ENCODE measurements around the gene CPHXL. TPM values are rescaled to one million over a fixed set of nuclear protein-coding genes. Genes with fewer than 3 reads are reported as not detected.

Gene CPHXL
- total and polyA plus RNA-seq, 2 of the 4 experiments (the other 2 are of a cell fraction) = not detected

GRCh38 chr16:75714661-75715060 is 11.6 kb downstream of the CPHXL start:
- dilution Hi-C loops (cut with HindIII; ENCODE audit: low sequenced_read_pairs, unreplicated experiment) (no loop called here), in situ Hi-C loops (cut with MboI; ENCODE audit: low sequenced_read_pairs) (no loop called here), intact Hi-C loops (cut with micrococcal nuclease) (no loop called here)
- Histone ChIP-seq H3K4ac (ENCODE audit: low read depth, low read length) (no peak overlapping the region), H3K9me1 (ENCODE audit: insufficient read depth, low read length) (no peaks in the 10 kb centered on the region), H2AK9ac (replicated peaks; ENCODE audit: low read depth, low read length, poor library complexity) (no peak overlapping the region), H3K27ac (ENCODE audit: insufficient read depth, low read length) (no peak overlapping the region), H3K9me3 (ENCODE audit: control insufficient read depth, insufficient read depth, low read length) (peaks cover 6% of the 10 kb centered on the region; the same call in 1 of the 2 replicates), H3K4me1 (ENCODE audit: control insufficient read depth, insufficient read depth, low read length) (no peaks in the 10 kb centered on the region), H3K14ac (replicated peaks; ENCODE audit: low read depth, low read length) (no peak overlapping the region), H2BK15ac (ENCODE audit: low read depth, low read length) (no peak overlapping the region), H4K5ac (ENCODE audit: low read depth, low read length) (no peak overlapping the region), H3K18ac (ENCODE audit: low read depth, low read length) (no peak overlapping the region), H3K4me2 (ENCODE audit: low read depth, low read length) (no peak overlapping the region), H4K91ac (ENCODE audit: insufficient read depth, low read depth, low read length) (no peak overlapping the region), H3K36me3 (ENCODE audit: control insufficient read depth, insufficient read depth, low read length) (no peaks in the 10 kb centered on the region), H4K20me1 (ENCODE audit: insufficient read depth, low read length) (no peaks in the 10 kb centered on the region), H2AFZ (replicated peaks; ENCODE audit: low read length, poor library complexity) (no peak overlapping the region), H3K4me3 (ENCODE audit: insufficient read depth, low read depth, low read length) (no peak overlapping the region), H3K23ac (ENCODE audit: low read depth, low read length) (no peak overlapping the region), H3K79me1 (ENCODE audit: low read depth in 1 of 2, low read length in 2 of 2) (no peaks in the 10 kb centered on the region), H2BK120ac (ENCODE audit: low read depth, low read length) (no peak overlapping the region), H2BK20ac (ENCODE audit: low read depth, low read length) (no peak overlapping the region), H2AK5ac (ENCODE audit: low read depth, low read length) (no peak overlapping the region), H3K27me3 (ENCODE audit: control insufficient read depth, insufficient read depth, low read length) (peaks cover 3% of the 10 kb centered on the region; the same call in 1 of the 2 replicates), H3K56ac (ENCODE audit: extremely low read depth, insufficient read depth, low read length) (no peak overlapping the region), H4K8ac (ENCODE audit: low read depth in 2 of 2, low read length in 2 of 2) (no peak overlapping the region), H2BK5ac (ENCODE audit: low read depth, low read length, poor library complexity, severe bottlenecking) (no peak overlapping the region), H3K9ac (ENCODE audit: low read depth, low read length) (no peak overlapping the region)
- no peak for ATAC-seq (ENCODE audit: low read depth)
- CTCF ChIA-PET = no interaction called here
- POLR2A ChIA-PET (ENCODE audit: unreplicated experiment) = no interaction called here
- TF ChIP-seq POLR2A (IDR thresholded peaks at IDR 0.05; ENCODE audit: low read depth, low read length) = no peak
- TF ChIP-seq CHD1 (IDR thresholded peaks at IDR 0.05; ENCODE audit: low read depth, low read length) = no peak
- TF ChIP-seq CEBPB (IDR thresholded peaks at IDR 0.05; ENCODE audit: low read depth, low read length) = no peak
- TF ChIP-seq NFE2L2 (IDR thresholded peaks at IDR 0.05; ENCODE audit: low read depth, low read length) = no peak
- TF ChIP-seq RCOR1 (IDR thresholded peaks at IDR 0.05; ENCODE audit: insufficient replicate concordance, low read length) = no peak
- no TSS peak for BruUV-seq (replicated peaks)
- no peak for DNase-seq

All from IMR-90 (cell line).